Measurements from ENCODE around the gene ADCY10.

DNA sequence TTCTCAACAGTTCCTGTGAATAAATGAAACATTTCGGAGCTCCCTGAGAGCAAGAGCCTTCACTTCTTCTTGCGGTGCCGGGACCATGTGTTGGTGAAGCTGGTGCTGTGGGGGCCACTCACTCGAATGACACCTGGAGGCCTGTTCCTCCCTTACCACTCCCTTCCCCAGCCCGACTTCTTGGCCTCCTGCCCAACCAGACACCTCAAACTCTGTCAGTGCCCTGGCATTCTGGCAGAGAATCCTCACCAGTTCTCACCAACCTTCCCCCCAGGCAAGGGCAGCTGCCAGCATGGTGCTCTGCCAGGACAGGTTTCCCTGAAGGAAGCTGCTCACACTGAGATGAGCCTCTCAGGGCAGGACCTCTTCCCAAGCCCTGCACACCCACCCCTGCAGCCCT is 123.8 kb downstream of the ADCY10 start:
- TF ChIP-seq POLR2A (IDR thresholded peaks at IDR 0.05): no peak
- TF ChIP-seq, protein P1, sequence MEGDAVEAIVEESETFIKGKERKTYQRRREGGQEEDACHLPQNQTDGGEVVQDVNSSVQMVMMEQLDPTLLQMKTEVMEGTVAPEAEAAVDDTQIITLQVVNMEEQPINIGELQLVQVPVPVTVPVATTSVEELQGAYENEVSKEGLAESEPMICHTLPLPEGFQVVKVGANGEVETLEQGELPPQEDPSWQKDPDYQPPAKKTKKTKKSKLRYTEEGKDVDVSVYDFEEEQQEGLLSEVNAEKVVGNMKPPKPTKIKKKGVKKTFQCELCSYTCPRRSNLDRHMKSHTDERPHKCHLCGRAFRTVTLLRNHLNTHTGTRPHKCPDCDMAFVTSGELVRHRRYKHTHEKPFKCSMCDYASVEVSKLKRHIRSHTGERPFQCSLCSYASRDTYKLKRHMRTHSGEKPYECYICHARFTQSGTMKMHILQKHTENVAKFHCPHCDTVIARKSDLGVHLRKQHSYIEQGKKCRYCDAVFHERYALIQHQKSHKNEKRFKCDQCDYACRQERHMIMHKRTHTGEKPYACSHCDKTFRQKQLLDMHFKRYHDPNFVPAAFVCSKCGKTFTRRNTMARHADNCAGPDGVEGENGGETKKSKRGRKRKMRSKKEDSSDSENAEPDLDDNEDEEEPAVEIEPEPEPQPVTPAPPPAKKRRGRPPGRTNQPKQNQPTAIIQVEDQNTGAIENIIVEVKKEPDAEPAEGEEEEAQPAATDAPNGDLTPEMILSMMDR (IDR thresholded peaks at IDR 0.05): no peak
- TF ChIP-seq POLR2AphosphoS5 (IDR thresholded peaks at IDR 0.05; ENCODE audit: insufficient read depth in 1 of 2, low read depth in 1 of 2): peak in 1 of 2 donors; percentile 31

All from vagina (tissue), 2 donors.